Measurements from ENCODE around the gene SPAG5. TPM values are rescaled to one million over a fixed set of nuclear protein-coding genes. Genes with fewer than 3 reads are reported as not detected.
A peak's percentile ranks its signal among the peaks of the same experiment; 100 is the strongest.

The SPAG5 gene
- total and polyA plus RNA-seq, 9 of the 15 experiments (the other 6 are each of a cell fraction or from before 2014, with no cell fraction given) = 94.4 to 286 (median 151) TPM

- TF ChIP-seq IRF1 (CRISPR knock-in tag; IDR thresholded peaks at IDR 0.05; ENCODE audit: borderline replicate concordance) (no peak), ZNF146 (CRISPR knock-in tag; IDR thresholded peaks at IDR 0.05; ENCODE audit: unreplicated experiment) (no peak), CTCFL (IDR thresholded peaks at IDR 0.05; ENCODE audit: borderline replicate concordance, insufficient read depth, low read depth, low read length, poor library complexity, severe bottlenecking) (no peak), RBBP5 (IDR thresholded peaks at IDR 0.05; ENCODE audit: borderline replicate concordance, insufficient read depth, low read length, poor library complexity, severe bottlenecking) (peak; percentile 31), ZNF444 (CRISPR knock-in tag; IDR thresholded peaks at IDR 0.05) (no peak), NFIC (IDR thresholded peaks at IDR 0.05) (no peak; the same call in 1 of the 2 replicates), ZNF395 (CRISPR knock-in tag; IDR thresholded peaks at IDR 0.05) (0 out of 2 replicates have a peak, but pooled peaks have one; percentile 16), BRD4 (IDR thresholded peaks at IDR 0.05) (no peak), RAD21 (CRISPR knock-in tag; conservative IDR thresholded peaks at IDR 0.05 in 1 of 2, IDR thresholded peaks at IDR 0.05 in 1 of 2) (no peak), E4F1 (CRISPR knock-in tag; IDR thresholded peaks at IDR 0.05; ENCODE audit: borderline replicate concordance) (no peak), RFX7 (CRISPR knock-in tag; IDR thresholded peaks at IDR 0.05) (no peak), BRD9 (IDR thresholded peaks at IDR 0.05; ENCODE audit: low read depth, partially characterized antibody) (no peak), DNMT1 (IDR thresholded peaks at IDR 0.05) (no peak), ATF3 (IDR thresholded peaks at IDR 0.05) (no peak), ATF3 (CRISPR knock-in tag; conservative IDR thresholded peaks at IDR 0.05) (0 out of 2 replicates have a peak, but pooled peaks have one; percentile 46), ZBTB17 (CRISPR knock-in tag; IDR thresholded peaks at IDR 0.05) (no peak), NFXL1 (CRISPR knock-in tag; IDR thresholded peaks at IDR 0.05) (no peak), ZEB2 (IDR thresholded peaks at IDR 0.05) (peak; percentile 67), SP2 (IDR thresholded peaks at IDR 0.05; ENCODE audit: extremely low read depth, low read depth, low read length, poor library complexity, severe bottlenecking) (peak; percentile 57), PYGO2 (tag; IDR thresholded peaks at IDR 0.05) (no peak)
These were observed 27.3 kb downstream of the SPAG5 start, which contains the start of gene PIGS (continued) for GRCh38 chr17:28571361-28572122.

Measured in K562 (cell line).